ENCODE data around the gene ARL14EP. TPM values are rescaled to one million over a fixed set of nuclear protein-coding genes. Genes with fewer than 3 reads are reported as not detected.

The ARL14EP gene
- 10 to 100 TPM; 22.2 to 25.3 TPM for total RNA-seq
- 25.4 TPM for polyA plus RNA-seq (2013, experiment 1 of 2)
- 26.4 TPM for polyA plus RNA-seq (2013, experiment 2 of 2)
- long read RNA-seq, experiment 1, transcript ARL14EP-201 (4 exons, 2,430 nt), result major isoform, 5 of 18 reads
- long read RNA-seq, experiment 1, partial matches to known transcripts, result 3 of 18 reads
- long read RNA-seq, experiment 1, other reads (novel, unspliced or antisense), result 10 of 18 reads
- long read RNA-seq, experiment 2, transcript ARL14EP-201 (4 exons, 2,430 nt), result major isoform, 50 of 54 reads
- long read RNA-seq, experiment 2, partial matches to known transcripts, result 3 of 54 reads
- long read RNA-seq, experiment 2, other reads (novel, unspliced or antisense), result 1 of 54 reads
- long read RNA-seq, experiment 3, transcript ARL14EP-201 (4 exons, 2,430 nt), result major isoform, 65 of 75 reads
- long read RNA-seq, experiment 3, partial matches to known transcripts, result 2 of 75 reads
- long read RNA-seq, experiment 3, other reads (novel, unspliced or antisense), result 8 of 75 reads
- long read RNA-seq, experiment 4, transcript ARL14EP-201 (4 exons, 2,430 nt), result major isoform, 39 of 41 reads
- long read RNA-seq, experiment 4, partial matches to known transcripts, result 2 of 41 reads
- long read RNA-seq, experiment 4, other reads (novel, unspliced or antisense), result 0 of 41 reads

DNA sequence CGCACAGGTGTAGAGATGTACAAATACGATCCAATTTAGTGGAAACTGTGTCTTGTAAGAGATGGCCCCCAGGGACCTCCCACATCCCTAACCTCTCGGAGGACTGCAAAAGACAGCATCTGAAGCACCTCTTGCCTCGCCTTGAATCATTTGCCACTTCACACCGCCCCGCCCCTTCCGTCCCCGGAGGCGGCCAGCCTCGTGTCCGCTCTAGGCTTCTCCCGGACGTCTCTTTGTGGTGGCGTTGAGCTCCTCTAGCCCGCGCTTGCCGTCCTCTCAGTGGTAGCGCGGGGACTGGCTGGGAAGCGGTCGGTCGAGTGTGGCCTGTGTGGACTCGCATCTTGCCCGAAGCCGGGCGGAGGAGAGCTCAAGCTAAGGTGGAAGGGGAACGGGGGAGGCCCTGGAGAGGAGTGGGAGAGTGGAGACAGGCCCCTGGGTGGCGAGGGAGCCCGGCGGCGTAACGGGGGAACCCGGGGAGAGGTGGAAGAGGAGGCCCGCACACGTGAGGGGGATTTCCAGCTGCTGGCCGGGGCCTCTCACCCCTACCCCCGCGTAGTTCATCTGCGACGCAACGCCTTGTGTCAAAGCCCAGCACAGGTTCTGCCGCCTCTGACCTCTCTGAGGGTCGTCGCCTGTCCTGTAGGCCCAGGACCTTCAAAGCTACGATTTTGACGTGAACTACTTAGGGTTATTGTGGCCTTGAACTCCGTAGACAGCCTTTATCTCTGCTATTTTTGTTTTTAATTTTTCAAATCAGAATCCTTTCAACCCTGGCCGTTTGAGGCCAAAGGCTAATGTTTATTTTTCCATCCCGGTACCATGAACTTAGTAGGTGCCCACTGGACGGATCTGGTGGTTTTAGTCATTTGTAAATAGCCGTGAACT, at the start of gene ARL14EP:
Gene ARL14EP (plus strand): TSS at position 279 of the 885 bp plus-strand sequence. CDS start 7,845 bp downstream, outside the sequence.
- peak within 1 kb of the TSS; percentile 99 for H3K4me3 ChIP-seq (ENCODE audit: low read length)
- peak within 1 kb of the TSS; percentile 85 for H3K9ac ChIP-seq (ENCODE audit: extremely low read depth, low read length, poor library complexity, severe bottlenecking)
- Mint-ChIP-seq H3K27ac (peak within 1 kb of the TSS; percentile 98), H3K4me1 (peaks cover 12% of the 10 kb centered on the region), H3K9me3 (no peaks in the 10 kb centered on the region), H3K27me3 (ENCODE audit: insufficient read depth) (peaks cover 9% of the 10 kb centered on the region), H3K36me3 (ENCODE audit: low read depth) (peaks cover 5% of the 10 kb centered on the region), H3K4me3 (peak within 1 kb of the TSS; percentile 90)
- H3K9me3 ChIP-seq (ENCODE audit: control insufficient read depth, low read length), result no peaks in the 10 kb centered on the region
- DNase-seq, result peak; percentile 97
- H3K36me3 ChIP-seq (ENCODE audit: control insufficient read depth, insufficient read depth, low read length), result peaks cover 12% of the 10 kb centered on the region
- WGBS, 2 experiments (ENCODE audit: insufficient coverage in 1 of 2, insufficient read length in 1 of 2), result 3 to 5% methylated on average over 17 to 51 of the region's 51 CpGs
- TF ChIP-seq, protein P1, sequence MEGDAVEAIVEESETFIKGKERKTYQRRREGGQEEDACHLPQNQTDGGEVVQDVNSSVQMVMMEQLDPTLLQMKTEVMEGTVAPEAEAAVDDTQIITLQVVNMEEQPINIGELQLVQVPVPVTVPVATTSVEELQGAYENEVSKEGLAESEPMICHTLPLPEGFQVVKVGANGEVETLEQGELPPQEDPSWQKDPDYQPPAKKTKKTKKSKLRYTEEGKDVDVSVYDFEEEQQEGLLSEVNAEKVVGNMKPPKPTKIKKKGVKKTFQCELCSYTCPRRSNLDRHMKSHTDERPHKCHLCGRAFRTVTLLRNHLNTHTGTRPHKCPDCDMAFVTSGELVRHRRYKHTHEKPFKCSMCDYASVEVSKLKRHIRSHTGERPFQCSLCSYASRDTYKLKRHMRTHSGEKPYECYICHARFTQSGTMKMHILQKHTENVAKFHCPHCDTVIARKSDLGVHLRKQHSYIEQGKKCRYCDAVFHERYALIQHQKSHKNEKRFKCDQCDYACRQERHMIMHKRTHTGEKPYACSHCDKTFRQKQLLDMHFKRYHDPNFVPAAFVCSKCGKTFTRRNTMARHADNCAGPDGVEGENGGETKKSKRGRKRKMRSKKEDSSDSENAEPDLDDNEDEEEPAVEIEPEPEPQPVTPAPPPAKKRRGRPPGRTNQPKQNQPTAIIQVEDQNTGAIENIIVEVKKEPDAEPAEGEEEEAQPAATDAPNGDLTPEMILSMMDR (conservative IDR thresholded peaks at IDR 0.05), result no peak
- H3K4me1 ChIP-seq (ENCODE audit: control insufficient read depth, insufficient read depth, low read length), result peaks cover 3% of the 10 kb centered on the region
- H3K27me3 ChIP-seq (ENCODE audit: control insufficient read depth, insufficient read depth, low read length, poor library complexity, severe bottlenecking), result peaks cover 9% of the 10 kb centered on the region
- peak within 1 kb of the TSS; percentile 92 for H3K27ac ChIP-seq (ENCODE audit: low read depth, low read length)

DNA sequence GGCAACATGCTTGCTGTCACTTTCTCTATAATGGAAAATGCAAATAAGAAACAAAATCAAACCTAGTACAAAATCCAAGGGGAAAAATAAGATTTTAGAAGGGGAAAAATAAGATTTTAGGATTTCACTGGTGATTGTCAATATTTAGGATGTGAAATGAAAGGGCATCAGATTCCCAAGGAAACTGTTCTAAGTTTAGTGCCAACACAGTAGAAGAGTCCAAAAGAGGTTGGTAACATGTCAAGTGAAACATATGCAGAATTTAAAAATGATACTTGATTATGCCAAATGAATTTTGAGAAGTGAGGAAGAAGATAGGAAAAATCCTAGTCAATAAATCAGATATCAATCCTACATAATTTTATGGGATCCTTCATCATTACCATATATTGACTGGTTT, 45.7 kb upstream of the ARL14EP start:
- no peaks in the 10 kb centered on the region for H3K4me1 ChIP-seq (ENCODE audit: control insufficient read depth, insufficient read depth, low read length)
- no peak overlapping the region for H3K27ac ChIP-seq (ENCODE audit: low read depth, low read length)
- TF ChIP-seq, protein P1 (conservative IDR thresholded peaks at IDR 0.05), result no peak
- H3K9me3 ChIP-seq (ENCODE audit: control insufficient read depth, low read length), result no peaks in the 10 kb centered on the region
- Mint-ChIP-seq H3K36me3 (ENCODE audit: low read depth) (no peaks in the 10 kb centered on the region), H3K27me3 (ENCODE audit: insufficient read depth) (peaks cover 13% of the 10 kb centered on the region), H3K4me3 (no peak overlapping the region), H3K27ac (no peak overlapping the region), H3K4me1 (no peaks in the 10 kb centered on the region), H3K9me3 (no peaks in the 10 kb centered on the region)
- no peak overlapping the region for H3K9ac ChIP-seq (ENCODE audit: extremely low read depth, low read length, poor library complexity, severe bottlenecking)
- peaks cover 8% of the 10 kb centered on the region for H3K27me3 ChIP-seq (ENCODE audit: control insufficient read depth, insufficient read depth, low read length, poor library complexity, severe bottlenecking)
- no peak for DNase-seq
- H3K4me3 ChIP-seq (ENCODE audit: low read length), result no peak overlapping the region
- no peaks in the 10 kb centered on the region for H3K36me3 ChIP-seq (ENCODE audit: control insufficient read depth, insufficient read depth, low read length)

DNA sequence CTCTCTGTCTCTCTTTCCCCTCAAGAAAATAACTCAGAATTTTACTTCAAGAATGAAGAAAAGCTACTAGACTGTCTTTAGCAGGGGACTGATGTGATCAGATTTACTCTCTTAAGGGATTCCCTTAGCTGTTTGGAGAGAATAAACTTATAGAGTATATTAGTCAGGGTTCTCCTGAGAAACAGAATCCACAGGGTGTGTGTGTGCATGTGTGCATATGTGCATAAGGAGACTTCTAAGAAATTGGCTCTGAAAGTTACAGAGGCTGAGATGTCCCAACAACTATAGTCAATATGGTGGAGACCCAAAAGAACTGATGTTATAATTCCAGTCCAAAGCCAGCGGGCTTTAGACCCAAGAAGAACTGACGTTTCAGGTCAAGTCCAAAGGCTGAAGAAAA, 43.1 kb upstream of the ARL14EP start:
- Mint-ChIP-seq H3K27me3 (ENCODE audit: insufficient read depth) (peaks cover 15% of the 10 kb centered on the region), H3K27ac (no peak overlapping the region), H3K4me3 (no peak overlapping the region), H3K4me1 (no peaks in the 10 kb centered on the region), H3K36me3 (ENCODE audit: low read depth) (no peaks in the 10 kb centered on the region), H3K9me3 (no peaks in the 10 kb centered on the region)
- H3K27me3 ChIP-seq (ENCODE audit: control insufficient read depth, insufficient read depth, low read length, poor library complexity, severe bottlenecking), result no peaks in the 10 kb centered on the region
- H3K36me3 ChIP-seq (ENCODE audit: control insufficient read depth, insufficient read depth, low read length), result no peaks in the 10 kb centered on the region
- H3K4me1 ChIP-seq (ENCODE audit: control insufficient read depth, insufficient read depth, low read length), result no peaks in the 10 kb centered on the region
- DNase-seq, result no peak
- 90 to 93% methylated on average over 2 of the region's 2 CpGs for WGBS, 2 experiments (ENCODE audit: insufficient coverage in 1 of 2, insufficient read length in 1 of 2)
- H3K4me3 ChIP-seq (ENCODE audit: low read length), result no peak overlapping the region
- H3K9me3 ChIP-seq (ENCODE audit: control insufficient read depth, low read length), result no peaks in the 10 kb centered on the region
- TF ChIP-seq, protein P1 (conservative IDR thresholded peaks at IDR 0.05), result no peak
- no peak overlapping the region for H3K27ac ChIP-seq (ENCODE audit: low read depth, low read length)
- no peak overlapping the region for H3K9ac ChIP-seq (ENCODE audit: extremely low read depth, low read length, poor library complexity, severe bottlenecking)
